HG03558 (cell line): ENCODE measurements around the gene DDI2.
"Not testable (repeated sequence)": the region's sequence is repeated elsewhere in the genome, so short reads cannot be mapped to it uniquely, and the experiment has no call there.

Experiments
- ATAC-seq: cut with Tn5 transposase; IDR thresholded peaks from one replicate; pipeline ENCODE4 v1.9.1; 2021; ENCODE audit warnings: moderate number of reproducible peaks; ENCODE audit not compliant: unreplicated experiment; ENCODE audit errors: extremely low read depth

Gene DDI2

DNA sequence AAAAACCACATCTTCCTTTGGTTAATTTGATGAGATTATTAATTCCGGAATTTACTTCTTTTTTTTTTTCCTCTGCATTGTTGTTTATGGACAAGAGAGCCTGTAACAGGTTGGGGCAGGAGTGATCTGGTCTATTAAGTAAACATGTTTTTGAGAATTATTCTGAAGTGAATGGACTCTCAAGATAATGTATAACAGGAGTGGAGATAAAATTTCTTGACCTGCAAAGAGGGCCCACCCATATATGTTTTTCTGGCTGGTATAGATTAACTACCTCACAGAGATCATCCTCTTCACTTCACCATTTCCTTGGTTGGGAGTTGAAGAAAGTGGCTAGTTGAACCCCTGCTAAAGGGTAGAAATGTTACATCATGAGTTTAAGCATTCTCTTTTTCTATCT lies 10.7 kb downstream of the DDI2 start:
- ATAC-seq = no peak

DNA sequence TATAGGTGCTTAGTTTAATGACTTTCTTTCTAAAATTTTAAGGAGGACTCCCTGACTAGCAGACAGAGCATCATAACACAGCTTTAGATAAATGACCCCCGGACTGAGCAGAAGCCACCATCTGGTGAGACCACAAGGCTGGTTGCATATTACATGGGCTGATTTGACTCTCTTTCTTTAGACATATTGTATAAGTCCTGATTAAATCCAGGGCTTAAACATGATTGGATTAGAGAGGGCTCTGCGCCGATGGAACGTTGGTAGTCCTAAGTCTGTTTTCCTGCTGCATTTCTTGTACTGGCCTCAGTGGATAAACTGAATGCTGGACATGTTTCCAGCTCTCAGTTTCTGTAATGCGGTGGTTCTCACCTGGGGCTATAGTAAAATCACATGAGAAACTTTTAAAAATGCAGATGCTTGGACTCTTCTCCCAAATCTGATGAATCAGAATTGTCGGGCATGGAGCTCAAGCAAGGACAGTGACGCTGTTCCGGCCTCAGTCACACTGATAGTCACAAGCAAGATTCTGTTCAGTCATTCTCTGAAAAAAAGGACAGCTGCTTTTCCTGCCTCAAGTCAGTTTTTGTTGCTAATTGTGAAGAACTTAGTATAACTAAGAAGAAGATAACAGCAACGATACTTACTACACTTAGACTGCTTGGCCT lies 16.6 kb downstream of the DDI2 start:
- ATAC-seq = no peak

DNA sequence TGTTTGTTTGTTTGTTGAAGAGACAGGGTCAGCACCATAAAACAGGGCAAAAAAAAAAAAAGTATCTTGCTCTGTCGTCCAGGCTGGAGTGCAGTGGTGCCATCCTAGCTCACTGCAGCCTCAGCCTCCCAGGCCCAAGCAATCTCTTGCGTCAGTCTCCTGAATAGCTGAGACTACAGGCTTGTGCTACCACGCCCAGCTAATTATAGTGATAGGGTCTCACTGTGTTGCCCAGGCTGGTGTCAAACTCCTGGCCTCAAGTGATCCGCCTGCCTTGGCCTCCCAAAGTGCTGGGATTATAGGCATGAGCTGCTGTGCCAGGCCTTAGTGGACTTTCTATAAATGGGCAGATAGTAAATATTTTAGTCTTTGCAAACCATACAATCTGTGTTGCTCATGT lies 19.2 kb downstream of the DDI2 start:
- ATAC-seq = no peak

DNA sequence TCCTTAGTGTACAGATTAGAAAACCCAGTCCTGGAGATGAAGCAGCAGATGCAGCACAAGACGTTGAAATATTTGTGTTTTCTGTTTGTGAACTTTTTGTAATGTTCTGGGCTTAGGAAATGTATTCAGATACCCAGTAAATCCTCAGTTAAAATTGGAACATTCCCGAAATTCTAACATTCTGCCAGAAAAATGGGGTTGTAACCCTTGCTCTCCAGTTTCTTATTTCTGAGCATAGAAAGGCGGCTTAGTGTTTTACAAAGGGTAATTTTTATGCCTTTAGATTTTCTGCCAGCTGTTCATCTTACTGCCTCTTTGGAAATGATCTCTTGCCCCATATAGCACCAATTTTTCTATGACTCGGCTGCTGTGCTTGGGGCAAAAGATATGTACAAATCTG lies 20.6 kb downstream of the DDI2 start:
- no peak for ATAC-seq

GRCh38 chr1:15639262-15639661 lies 22.0 kb downstream of the DDI2 start:
- ATAC-seq = no peak

- no peak for ATAC-seq
Observed at GRCh38 chr1:15639931-15640330, 22.7 kb downstream of the DDI2 start.

DNA sequence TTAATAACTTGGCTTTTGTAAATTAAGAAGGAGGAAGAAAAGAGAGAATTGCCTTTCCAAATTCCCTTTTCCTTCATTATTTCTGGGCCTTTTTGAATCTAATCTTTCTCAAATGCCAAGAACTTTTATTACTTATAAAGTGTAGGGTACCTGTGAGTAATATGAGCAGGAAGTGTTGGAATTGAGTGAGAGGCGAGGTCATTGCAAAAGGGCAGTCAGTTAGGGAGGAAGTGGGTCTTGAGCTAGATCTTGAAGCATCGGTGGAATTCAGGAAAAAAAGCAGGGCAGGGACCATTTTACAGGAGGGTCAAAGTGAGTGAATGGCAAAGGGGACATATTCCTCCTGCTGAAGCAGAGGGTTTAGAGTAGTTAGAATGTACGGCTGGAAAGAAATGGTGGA lies 23.4 kb downstream of the DDI2 start:
- ATAC-seq = no peak

DNA sequence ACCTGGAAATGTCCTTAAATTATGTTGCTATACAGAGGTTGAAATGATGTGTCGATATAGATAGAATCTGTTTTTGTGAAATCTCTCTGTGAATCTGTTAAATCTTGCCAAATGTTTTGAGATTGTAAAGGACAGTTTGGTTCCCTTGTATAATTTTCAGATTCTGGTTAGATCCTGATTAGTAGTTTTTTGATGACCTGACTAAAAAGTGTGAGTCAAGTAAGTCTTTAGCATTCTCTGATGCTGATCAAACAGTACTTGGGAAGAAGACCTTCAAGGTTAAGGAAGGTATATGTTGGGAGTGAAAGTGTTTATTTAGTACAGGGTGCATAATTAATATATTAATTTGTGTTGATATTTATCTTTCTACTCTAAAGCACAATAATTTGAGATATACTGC lies 32.7 kb downstream of the DDI2 start:
- no peak for ATAC-seq

DNA sequence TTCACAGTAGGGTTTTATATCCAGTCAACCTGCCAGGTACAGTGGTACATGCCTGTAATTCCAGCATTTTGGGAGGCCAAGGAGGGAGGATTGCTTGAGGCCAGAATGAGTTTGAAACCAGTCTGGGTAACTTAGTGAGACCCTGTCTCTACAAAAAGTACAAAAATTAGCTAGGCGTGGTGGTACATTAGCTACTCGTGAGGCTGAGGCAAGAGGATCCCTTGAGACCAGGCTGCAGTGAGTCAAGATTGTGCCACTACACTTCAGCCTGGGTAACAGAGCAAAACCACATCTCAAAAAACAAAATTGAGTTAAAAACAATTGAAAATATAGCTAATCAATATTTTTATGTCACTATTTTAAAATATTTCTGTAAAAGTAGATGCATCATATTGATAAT lies 33.2 kb downstream of the DDI2 start:
- no peak for ATAC-seq

DNA sequence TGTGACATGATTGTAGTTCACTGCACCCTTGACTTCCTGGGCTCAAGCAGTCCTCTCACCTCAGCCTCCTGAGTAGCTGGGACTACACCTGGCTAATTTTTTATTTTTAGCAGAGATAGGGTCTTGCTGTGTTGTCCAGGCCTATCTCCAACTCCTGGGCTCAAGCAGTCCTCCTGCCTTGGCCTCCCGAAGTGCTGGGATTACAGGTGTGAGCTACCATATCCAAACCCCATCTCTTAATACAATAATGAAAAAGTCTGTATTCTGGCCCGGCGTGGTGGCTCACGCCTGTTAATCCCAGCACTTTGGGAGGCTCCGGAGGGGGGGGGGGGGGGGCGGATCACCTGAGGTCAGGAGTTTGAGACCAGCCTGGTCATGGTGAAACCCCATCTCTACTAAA lies 34.9 kb downstream of the DDI2 start:
- ATAC-seq = not testable (repeated sequence)

- ATAC-seq = no peak
Observed at GRCh38 chr1:15654091-15654690, 36.9 kb downstream of the DDI2 start.

DNA sequence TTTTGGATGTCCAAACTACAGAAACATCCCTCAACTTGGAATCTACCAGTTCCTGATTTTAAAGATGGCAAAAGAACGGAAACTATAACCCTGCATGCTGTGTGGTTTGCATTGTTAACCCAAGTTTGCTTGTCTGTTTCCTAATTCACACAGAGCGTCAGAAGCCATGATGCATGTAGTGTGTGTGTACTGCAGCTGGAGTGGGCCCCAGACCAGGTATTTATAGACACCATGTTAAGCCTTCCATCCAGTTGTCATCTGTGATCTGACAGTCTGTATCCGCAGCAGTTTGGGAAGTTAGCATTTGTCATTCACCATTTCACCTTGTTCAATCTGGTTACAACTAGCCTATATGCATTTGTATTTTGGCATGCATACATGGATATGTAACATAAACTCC lies 39.2 kb downstream of the DDI2 start:
- ATAC-seq = no peak

- no peak for ATAC-seq
Observed at GRCh38 chr1:15657021-15657420, 39.8 kb downstream of the DDI2 start.

- no peak for ATAC-seq
Observed at GRCh38 chr1:15660151-15660550, 42.9 kb downstream of the DDI2 start.

DNA sequence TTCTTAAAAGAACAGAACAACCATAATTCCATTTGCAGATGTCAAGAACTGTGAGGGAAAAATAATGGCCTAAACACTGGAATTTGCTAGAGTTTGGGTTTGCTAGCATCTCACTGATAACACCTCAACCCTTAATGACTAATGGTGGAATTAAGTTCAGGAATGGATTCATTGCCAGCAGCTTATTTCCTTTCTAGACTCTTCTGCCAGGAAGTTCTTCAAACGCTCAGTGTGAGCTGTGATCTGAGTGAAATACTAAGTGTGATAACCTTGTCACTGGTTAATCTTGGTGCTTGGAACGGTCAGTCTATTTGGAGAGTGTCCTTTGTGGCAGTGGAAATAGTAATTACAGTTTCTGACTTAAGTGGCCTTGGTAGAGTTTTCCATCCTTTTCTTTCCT lies 45.2 kb downstream of the DDI2 start:
- no peak for ATAC-seq

GRCh38 chr1:15663925-15664324 lies 46.7 kb downstream of the DDI2 start:
- ATAC-seq = no peak

DNA sequence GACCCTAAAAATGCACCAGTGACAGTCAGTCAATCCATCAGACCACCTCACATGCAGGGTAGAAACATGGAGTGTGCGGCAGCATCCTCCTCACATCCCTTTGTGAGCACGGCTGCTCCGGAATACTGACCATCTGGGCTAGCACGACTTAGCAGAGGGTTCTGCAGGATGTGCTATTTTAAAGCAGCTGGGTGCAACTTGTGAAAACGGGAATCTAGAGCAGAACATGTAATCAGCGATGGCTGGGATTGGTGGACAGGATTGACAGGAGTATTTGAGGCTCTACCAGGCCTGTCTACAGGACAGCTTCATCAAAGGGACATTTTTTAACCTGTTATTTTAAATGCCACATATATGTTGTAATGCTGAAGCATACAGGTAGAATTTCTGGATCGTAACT lies 50.1 kb downstream of the DDI2 start:
- no peak for ATAC-seq

- no peak for ATAC-seq
Observed at GRCh38 chr1:15668089-15668754, 51.0 kb downstream of the DDI2 start.

- ATAC-seq = no peak
Observed at GRCh38 chr1:15669074-15669473, 51.8 kb downstream of the DDI2 start.

DNA sequence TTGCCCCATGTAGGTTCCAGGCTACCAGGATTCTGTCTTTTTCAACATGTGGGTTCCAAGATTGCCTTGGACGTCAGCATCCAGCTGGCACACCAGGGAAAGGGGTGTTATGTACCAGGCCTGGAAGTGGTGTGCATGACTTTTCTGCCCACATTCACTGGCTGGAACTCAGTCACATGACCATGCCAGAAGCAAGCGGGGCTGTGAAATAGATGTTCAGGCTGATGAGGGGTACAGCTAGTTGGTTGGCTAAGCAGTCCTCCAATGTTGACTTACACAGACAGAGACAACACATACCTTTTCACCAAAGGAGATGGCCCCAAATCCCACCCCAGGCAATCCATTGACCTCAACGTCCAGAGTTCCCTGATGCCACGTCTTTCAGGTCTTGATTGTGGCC lies 52.6 kb downstream of the DDI2 start:
- ATAC-seq = no peak

DNA sequence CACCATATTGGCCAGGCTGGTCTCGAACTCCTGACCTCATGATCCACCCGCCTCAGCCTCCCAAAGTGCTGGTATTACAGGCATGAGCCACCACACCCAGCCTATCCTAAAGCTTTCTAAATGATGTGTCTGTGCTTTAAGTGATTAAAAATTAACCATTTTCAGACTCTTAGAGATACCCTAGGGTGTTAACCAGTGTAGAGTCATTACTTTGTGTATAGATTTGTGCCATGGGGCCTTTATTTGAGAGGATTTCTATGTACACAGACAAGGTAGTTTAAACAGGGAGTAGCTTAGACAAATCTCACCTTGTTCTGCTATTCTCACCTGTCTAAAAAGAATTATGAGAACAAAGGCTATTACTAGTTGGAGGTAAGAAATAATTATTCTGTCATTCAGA lies 54.2 kb downstream of the DDI2 start:
- ATAC-seq = no peak
